ENCODE measurements around the gene STX16.

Gene STX16

GRCh38 chr20:58713801-58714339 lies 62.8 kb downstream of the STX16 start:
- no peak for TF ChIP-seq CTCF (IDR thresholded peaks at IDR 0.05)

GRCh38 chr20:58714340-58714922 lies 63.3 kb downstream of the STX16 start:
- Histone ChIP-seq H3K4me3 (no peak overlapping the region), H3K27ac (no peak overlapping the region)
- no peak for TF ChIP-seq CTCF (IDR thresholded peaks at IDR 0.05)
- DNase-seq (ENCODE audit: low spot score), result peak; percentile 68

More at GRCh38 chr20:58713801-58714339, 62.8 kb downstream of the STX16 start:
- Histone ChIP-seq H3K27ac (no peak overlapping the region), H3K4me3 (no peak overlapping the region)
- DNase-seq (ENCODE audit: low spot score), result peak; percentile 66

- Histone ChIP-seq H3K4me3 (no peak overlapping the region), H3K27ac (no peak overlapping the region)
- no peak for TF ChIP-seq CTCF (IDR thresholded peaks at IDR 0.05)
- DNase-seq (ENCODE audit: low spot score), result peak; percentile 69
These were observed 63.9 kb downstream of the STX16 start for GRCh38 chr20:58714923-58715351.

- no peak overlapping the region for H3K4me3 ChIP-seq
- peak; percentile 58 for DNase-seq (ENCODE audit: low spot score)
- TF ChIP-seq CTCF (IDR thresholded peaks at IDR 0.05), result no peak
- no peak overlapping the region for H3K27ac ChIP-seq
These were observed 64.3 kb downstream of the STX16 start for GRCh38 chr20:58715391-58715800.

- no peak overlapping the region for H3K27ac ChIP-seq
- peak; percentile 60 for DNase-seq (ENCODE audit: low spot score)
- no peak for TF ChIP-seq CTCF (IDR thresholded peaks at IDR 0.05)
- no peak overlapping the region for H3K4me3 ChIP-seq
These were observed 64.9 kb downstream of the STX16 start for GRCh38 chr20:58715801-58716475.

- TF ChIP-seq CTCF (IDR thresholded peaks at IDR 0.05), result no peak
- DNase-seq (ENCODE audit: low spot score), result peak; percentile 67
- no peak overlapping the region for H3K27ac ChIP-seq
- no peak overlapping the region for H3K4me3 ChIP-seq
These were observed 65.6 kb downstream of the STX16 start for GRCh38 chr20:58716476-58717277.

Measured in coronary artery (tissue), 2 donors.